Fibroblast of gingiva (primary cell): Measurements from ENCODE around the gene PCCA.

Experiments
- DNase-seq: peaks from one replicate; pipeline ENCODE4 v3.0.0-alpha.2; 2011; ENCODE audit warnings: low read depth

PCCA gene

GRCh38 chr13:100527644-100528043 is 438.8 kb downstream of the PCCA start:
- no peak for DNase-seq

- DNase-seq, result no peak
Measured at GRCh38 chr13:100528353-100528752, 439.5 kb downstream of the PCCA start.

GRCh38 chr13:100528820-100529219 is 439.9 kb downstream of the PCCA start:
- no peak for DNase-seq

- no peak for DNase-seq
Measured at GRCh38 chr13:100529666-100530377, 440.9 kb downstream of the PCCA start.

- peak; percentile 69 for DNase-seq
Measured at GRCh38 chr13:100530671-100531213, 441.8 kb downstream of the PCCA start.

- no peak for DNase-seq
Measured at GRCh38 chr13:100532090-100532766, 443.3 kb downstream of the PCCA start.

- no peak for DNase-seq
Measured at GRCh38 chr13:100532836-100533435, 444.0 kb downstream of the PCCA start.

- DNase-seq, result no peak
Measured at GRCh38 chr13:100533588-100534041, 444.7 kb downstream of the PCCA start.

- DNase-seq, result no peak
Measured at GRCh38 chr13:100534147-100534843, 445.4 kb downstream of the PCCA start.

GRCh38 chr13:100534911-100535310 is 446.0 kb downstream of the PCCA start:
- DNase-seq, result no peak

GRCh38 chr13:100535426-100536135 is 446.7 kb downstream of the PCCA start:
- peak; percentile 87 for DNase-seq

- DNase-seq, result no peak
Measured at GRCh38 chr13:100536643-100537180, 447.8 kb downstream of the PCCA start.

GRCh38 chr13:100537486-100537885 is 448.6 kb downstream of the PCCA start:
- DNase-seq, result no peak

GRCh38 chr13:100537951-100538462 is 449.1 kb downstream of the PCCA start:
- no peak for DNase-seq

GRCh38 chr13:100540621-100541020 is 451.7 kb downstream of the PCCA start:
- no peak for DNase-seq

- DNase-seq, result no peak
Measured at GRCh38 chr13:100541897-100542825, 453.3 kb downstream of the PCCA start.

GRCh38 chr13:100542826-100543156 is 453.9 kb downstream of the PCCA start:
- DNase-seq, result peak; percentile 66

GRCh38 chr13:100543872-100544602 is 455.1 kb downstream of the PCCA start:
- no peak for DNase-seq
